Testis (tissue), 2 donors: ENCODE measurements around the gene CACNA2D3.

Experiments used
- CTCF ChIP-seq, 3 experiments: fragments of 450-650 bp in 2 of 3; fragments of 200-600 bp in 1 of 3; sonication (generic) in 1 of 3; IDR thresholded peaks; one replicate each; pipeline ENCODE4 v1.5.1; 2016 to 2019; ENCODE audit warnings: antibody characterized with exemption in 3 of 3, mild to moderate bottlenecking in 2 of 3, moderate library complexity in 1 of 3
- POLR2A ChIP-seq: fragments of 450-650 bp; IDR thresholded peaks from one replicate; pipeline ENCODE4 v1.6.1; 2017; ENCODE audit warnings: antibody characterized with exemption, mild to moderate bottlenecking, moderate library complexity

GRCh38 chr3:54949491-54950044 lies 827.2 kb downstream of the CACNA2D3 start:
- TF ChIP-seq POLR2A, result no peak
- TF ChIP-seq CTCF (IDR thresholded peaks at IDR 0.05), result no peak
